OCI-LY7 (cell line): ENCODE measurements around the gene CTAGE8. TPM values are rescaled to one million over a fixed set of nuclear protein-coding genes. Genes with fewer than 3 reads are reported as not detected.
"Not testable (repeated sequence)": the region's sequence is repeated elsewhere in the genome, so short reads cannot be mapped to it uniquely, and the experiment has no call there.

Experiments
- BruUV-seq: library from RNA; stranded (reverse); fragments of 400-500 nt; replicated peaks from 2 replicates; lab custom pipeline; 2021; lab: Mats Ljungman, UMichigan
- CTCF ChIA-PET: fragments of 300-600 bp; sonication (Branson Sonifier 250); formaldehyde crosslinking; loops from one replicate; lab custom pipeline; 2022; ENCODE audit warnings: antibody characterized with exemption; ENCODE audit not compliant: unreplicated experiment; lab: Charles Lee
- POLR2A ChIA-PET: fragments of 300-600 bp; sonication (Branson Sonifier 250); formaldehyde crosslinking; loops from one replicate; lab custom pipeline; 2022; ENCODE audit warnings: antibody characterized with exemption; lab: Charles Lee
- DNase-seq: peaks from one replicate; pipeline ENCODE4 v3.0.0-alpha.2; 2015; ENCODE audit warnings: low spot score
- H2AFZ ChIP-seq: fragments of 200-600 bp; sonication (generic), shearing (Covaris generic); 2 replicates; pipeline ENCODE4 v1.6.1; 2014; ENCODE audit warnings: mild to moderate bottlenecking, antibody characterized with exemption, low read length, moderate library complexity
- H3K27ac ChIP-seq: fragments of 200-600 bp; sonication (generic); 2 replicates; pipeline ENCODE4 v1.5.1; 2014; ENCODE audit warnings: mixed run types, low read depth, mild to moderate bottlenecking, moderate library complexity, low read length, inconsistent platforms; ENCODE audit not compliant: poor library complexity, severe bottlenecking
- H3K36me3 ChIP-seq: fragments of 200-600 bp; sonication (generic); 2 replicates; pipeline ENCODE4 v1.6.1; 2014; ENCODE audit warnings: mild to moderate bottlenecking, antibody characterized with exemption, low read length, moderate library complexity, mixed read lengths; ENCODE audit not compliant: insufficient read depth
- H3K4me1 ChIP-seq: fragments of 200-600 bp; sonication (generic); 2 replicates; pipeline ENCODE4 v1.5.1; 2014; ENCODE audit warnings: mild to moderate bottlenecking, low read length; ENCODE audit not compliant: insufficient read depth, poor library complexity, severe bottlenecking
- H3K4me2 ChIP-seq: fragments of 200-600 bp; sonication (generic); 2 replicates; pipeline ENCODE4 v1.6.1; 2014; ENCODE audit warnings: mild to moderate bottlenecking, low read length
- H3K4me3 ChIP-seq: fragments of 200-600 bp; sonication (generic); 2 replicates; pipeline ENCODE4 v1.5.1; 2014; ENCODE audit warnings: mild to moderate bottlenecking, low read depth, low read length; ENCODE audit not compliant: poor library complexity, severe bottlenecking
- H3K79me2 ChIP-seq: fragments of 200-600 bp; sonication (generic); 2 replicates; pipeline ENCODE4 v1.6.1; 2016; ENCODE audit warnings: low read depth, mild to moderate bottlenecking, low read length, moderate library complexity, mixed read lengths; ENCODE audit not compliant: insufficient read depth
- H3K9me2 ChIP-seq: fragments of 200-600 bp; sonication (generic); 2 replicates; pipeline ENCODE4 v1.6.1; 2016; ENCODE audit warnings: mild to moderate bottlenecking, low read length, mixed read lengths; ENCODE audit not compliant: insufficient read depth
- H3K9me3 ChIP-seq: fragments of 200-600 bp; sonication (generic); 2 replicates; pipeline ENCODE4 v1.6.1; 2014; ENCODE audit warnings: mild to moderate bottlenecking, mixed run types, low read length, mixed read lengths
- H4K20me1 ChIP-seq: fragments of 200-600 bp; sonication (generic); 2 replicates; pipeline ENCODE4 v1.6.1; 2014; ENCODE audit warnings: mild to moderate bottlenecking, antibody characterized with exemption, low read length, moderate library complexity, mixed read lengths; ENCODE audit not compliant: insufficient read depth
- intact Hi-C: fragments of 100-400 bp; cut with micrococcal nuclease; formaldehyde crosslinking; loops from one replicate; pipeline ENCODE4 v1.10.0; 2022; ENCODE audit not compliant: unreplicated experiment
- total RNA-seq, 2 experiments: library from RNA; depleted of rRNA in 1 of 2; stranded (reverse); fragments of >200 nt in 1 of 2; shearing (Covaris generic) in 1 of 2; gene quantifications; 2 replicates each; pipeline ENCODE4 v1.2.3, GENCODE V29; 2014 to 2022

The CTAGE8 gene
- total RNA-seq, 2 experiments from 2014 or later: not detected

GRCh38 chr7:144303607-144304006 is 34.5 kb upstream of the CTAGE8 start:
- BruUV-seq, H3K27ac ChIP-seq, DNase-seq, H3K9me3 ChIP-seq, H4K20me1 ChIP-seq, H3K36me3 ChIP-seq, H3K4me3 ChIP-seq, CTCF ChIA-PET, intact Hi-C loops, H3K79me2 ChIP-seq, H3K9me2 ChIP-seq, H3K4me2 ChIP-seq, POLR2A ChIA-PET, H2AFZ ChIP-seq, H3K4me1 ChIP-seq: not testable (repeated sequence)

- CTCF ChIA-PET, H2AFZ ChIP-seq, H4K20me1 ChIP-seq, H3K9me2 ChIP-seq, H3K79me2 ChIP-seq, H3K4me2 ChIP-seq, H3K27ac ChIP-seq, H3K9me3 ChIP-seq, intact Hi-C loops, DNase-seq, H3K4me1 ChIP-seq, H3K4me3 ChIP-seq, POLR2A ChIA-PET, BruUV-seq, H3K36me3 ChIP-seq: not testable (repeated sequence)
These were observed 33.7 kb upstream of the CTAGE8 start for GRCh38 chr7:144302578-144303303.

GRCh38 chr7:144293794-144294499 is 24.9 kb upstream of the CTAGE8 start:
- H4K20me1 ChIP-seq, DNase-seq, intact Hi-C loops, H3K9me3 ChIP-seq, H3K79me2 ChIP-seq, BruUV-seq, H2AFZ ChIP-seq, POLR2A ChIA-PET, H3K9me2 ChIP-seq, H3K4me2 ChIP-seq, H3K27ac ChIP-seq, H3K4me1 ChIP-seq, H3K36me3 ChIP-seq, H3K4me3 ChIP-seq, CTCF ChIA-PET: not testable (repeated sequence)

GRCh38 chr7:144292384-144293161 is 23.5 kb upstream of the CTAGE8 start:
- intact Hi-C loops, H3K27ac ChIP-seq, H3K4me3 ChIP-seq, H2AFZ ChIP-seq, H3K36me3 ChIP-seq, H3K9me3 ChIP-seq, DNase-seq, CTCF ChIA-PET, H3K4me1 ChIP-seq, H4K20me1 ChIP-seq, BruUV-seq, H3K79me2 ChIP-seq, H3K9me2 ChIP-seq, POLR2A ChIA-PET, H3K4me2 ChIP-seq: not testable (repeated sequence)

- H3K4me3 ChIP-seq, H3K79me2 ChIP-seq, DNase-seq, H3K9me3 ChIP-seq, H3K4me2 ChIP-seq, H3K27ac ChIP-seq, H3K4me1 ChIP-seq, POLR2A ChIA-PET, BruUV-seq, H3K9me2 ChIP-seq, H2AFZ ChIP-seq, H3K36me3 ChIP-seq, CTCF ChIA-PET, H4K20me1 ChIP-seq, intact Hi-C loops: not testable (repeated sequence)
These were observed 22.5 kb upstream of the CTAGE8 start for GRCh38 chr7:144291607-144292006.

GRCh38 chr7:144287171-144287784 is 18.2 kb upstream of the CTAGE8 start:
- H3K4me3 ChIP-seq, H3K79me2 ChIP-seq, DNase-seq, H3K9me2 ChIP-seq, BruUV-seq, H4K20me1 ChIP-seq, POLR2A ChIA-PET, H3K4me1 ChIP-seq, H3K27ac ChIP-seq, intact Hi-C loops, H3K9me3 ChIP-seq, CTCF ChIA-PET, H2AFZ ChIP-seq, H3K4me2 ChIP-seq, H3K36me3 ChIP-seq: not testable (repeated sequence)
